SK-N-MC (cell line): ENCODE data around the gene LCE6A.

Experiments
- EZH2 ChIP-seq: fragments of 200-600 bp; sonication (generic); IDR thresholded peaks from one replicate; pipeline ENCODE4 v1.6.1; 2017; ENCODE audit warnings: antibody characterized with exemption
- POLR2AphosphoS5 ChIP-seq: IDR thresholded peaks from 2 replicates; pipeline ENCODE4 v1.6.1; 2012; ENCODE audit warnings: mild to moderate bottlenecking, low read depth, low read length, borderline replicate concordance

GRCh38 chr1:152876827-152877226 lies 34.2 kb downstream of the LCE6A start:
- TF ChIP-seq POLR2AphosphoS5: no peak
- TF ChIP-seq EZH2: no peak
